ENCODE measurements around the gene GPC5. TPM values are rescaled to one million over a fixed set of nuclear protein-coding genes. Genes with fewer than 3 reads are reported as not detected.

GPC5 gene
- total RNA-seq, 1 experiment from 2014 or later: 0.26 TPM

DNA sequence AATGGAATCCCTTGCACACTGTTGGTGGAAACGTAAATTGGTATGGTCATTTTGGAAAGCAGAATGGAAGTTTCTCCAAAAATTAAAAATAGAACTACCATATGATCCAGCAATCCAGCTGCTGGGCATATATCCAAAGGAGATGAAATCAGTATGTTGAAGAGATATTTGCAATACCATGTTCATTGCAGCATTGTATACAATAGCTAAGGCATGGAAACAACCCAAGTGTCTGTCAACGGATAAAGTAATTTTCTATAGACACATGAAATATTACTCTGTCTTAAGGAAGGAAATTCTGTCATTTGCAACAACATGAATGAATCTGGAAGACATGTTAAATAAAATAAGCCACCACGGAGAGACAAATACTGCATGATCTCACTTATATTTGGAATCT, 124.7 kb downstream of the GPC5 start:
- Histone ChIP-seq H3K27ac (ENCODE audit: low read length) (no peak overlapping the region), H3K27me3 (ENCODE audit: control insufficient read depth, insufficient read depth, low read length) (no peaks in the 10 kb centered on the region), H3K9me3 (ENCODE audit: control insufficient read depth, insufficient read depth, low read depth, low read length) (no peaks in the 10 kb centered on the region), H3K36me3 (ENCODE audit: control insufficient read depth, insufficient read depth, low read length) (no peaks in the 10 kb centered on the region), H3K4me3 (ENCODE audit: low read depth in 2 of 2, low read length in 2 of 2) (no peak overlapping the region), H3K4me1 (ENCODE audit: control insufficient read depth, insufficient read depth, low read length) (no peaks in the 10 kb centered on the region)
- ChIA-PET CTCF (no interaction called here), POLR2A (no interaction called here)
- TF ChIP-seq CTCF (IDR thresholded peaks at IDR 0.05): no peak
- TF ChIP-seq TCF7L2 (IDR thresholded peaks at IDR 0.05; ENCODE audit: low read depth, low read length): no peak
- no peak for TF ChIP-seq SIN3A (IDR thresholded peaks at IDR 0.05; ENCODE audit: borderline replicate concordance, insufficient read depth, low read depth, low read length)
- TF ChIP-seq, protein P1, sequence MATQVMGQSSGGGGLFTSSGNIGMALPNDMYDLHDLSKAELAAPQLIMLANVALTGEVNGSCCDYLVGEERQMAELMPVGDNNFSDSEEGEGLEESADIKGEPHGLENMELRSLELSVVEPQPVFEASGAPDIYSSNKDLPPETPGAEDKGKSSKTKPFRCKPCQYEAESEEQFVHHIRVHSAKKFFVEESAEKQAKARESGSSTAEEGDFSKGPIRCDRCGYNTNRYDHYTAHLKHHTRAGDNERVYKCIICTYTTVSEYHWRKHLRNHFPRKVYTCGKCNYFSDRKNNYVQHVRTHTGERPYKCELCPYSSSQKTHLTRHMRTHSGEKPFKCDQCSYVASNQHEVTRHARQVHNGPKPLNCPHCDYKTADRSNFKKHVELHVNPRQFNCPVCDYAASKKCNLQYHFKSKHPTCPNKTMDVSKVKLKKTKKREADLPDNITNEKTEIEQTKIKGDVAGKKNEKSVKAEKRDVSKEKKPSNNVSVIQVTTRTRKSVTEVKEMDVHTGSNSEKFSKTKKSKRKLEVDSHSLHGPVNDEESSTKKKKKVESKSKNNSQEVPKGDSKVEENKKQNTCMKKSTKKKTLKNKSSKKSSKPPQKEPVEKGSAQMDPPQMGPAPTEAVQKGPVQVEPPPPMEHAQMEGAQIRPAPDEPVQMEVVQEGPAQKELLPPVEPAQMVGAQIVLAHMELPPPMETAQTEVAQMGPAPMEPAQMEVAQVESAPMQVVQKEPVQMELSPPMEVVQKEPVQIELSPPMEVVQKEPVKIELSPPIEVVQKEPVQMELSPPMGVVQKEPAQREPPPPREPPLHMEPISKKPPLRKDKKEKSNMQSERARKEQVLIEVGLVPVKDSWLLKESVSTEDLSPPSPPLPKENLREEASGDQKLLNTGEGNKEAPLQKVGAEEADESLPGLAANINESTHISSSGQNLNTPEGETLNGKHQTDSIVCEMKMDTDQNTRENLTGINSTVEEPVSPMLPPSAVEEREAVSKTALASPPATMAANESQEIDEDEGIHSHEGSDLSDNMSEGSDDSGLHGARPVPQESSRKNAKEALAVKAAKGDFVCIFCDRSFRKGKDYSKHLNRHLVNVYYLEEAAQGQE (IDR thresholded peaks at IDR 0.05; ENCODE audit: insufficient read depth in 1 of 2, low read depth in 2 of 2, low read length in 1 of 2): no peak
- no peak for TF ChIP-seq POLR2AphosphoS5 (IDR thresholded peaks at IDR 0.05; ENCODE audit: low read depth, low read length)
- ATAC-seq: no peak
- in situ Hi-C loops (cut with HindIII; ENCODE audit: low pct_unique_long_range_greater_than_20kb, low sequenced_read_pairs) (no loop called here), intact Hi-C loops (cut with micrococcal nuclease; ENCODE audit: unreplicated experiment) (no loop called here)
- DNase-seq (ENCODE audit: low read depth, low spot score): no peak
- no TSS peak for BruUV-seq (replicated peaks)

- intact Hi-C loops (cut with micrococcal nuclease; ENCODE audit: unreplicated experiment) (no loop called here), in situ Hi-C loops (cut with HindIII; ENCODE audit: low pct_unique_long_range_greater_than_20kb, low sequenced_read_pairs) (no loop called here)
- no TSS peak for BruUV-seq (replicated peaks)
- no peak overlapping the region for H3K4me3 ChIP-seq (ENCODE audit: low read depth in 2 of 2, low read length in 2 of 2)
- no peaks in the 10 kb centered on the region for H3K4me1 ChIP-seq (ENCODE audit: control insufficient read depth, insufficient read depth, low read length)
- POLR2A ChIA-PET: no interaction called here
- no peak for DNase-seq (ENCODE audit: low read depth, low spot score)
- CTCF ChIA-PET: no interaction called here
- no peaks in the 10 kb centered on the region for H3K9me3 ChIP-seq (ENCODE audit: control insufficient read depth, insufficient read depth, low read depth, low read length)
- ATAC-seq: no peak
- H3K36me3 ChIP-seq (ENCODE audit: control insufficient read depth, insufficient read depth, low read length): no peaks in the 10 kb centered on the region
- H3K27ac ChIP-seq (ENCODE audit: low read length): no peak overlapping the region
- no peaks in the 10 kb centered on the region for H3K27me3 ChIP-seq (ENCODE audit: control insufficient read depth, insufficient read depth, low read length)
- no peak for TF ChIP-seq CTCF (IDR thresholded peaks at IDR 0.05)
- TF ChIP-seq, protein P1 (IDR thresholded peaks at IDR 0.05; ENCODE audit: insufficient read depth in 1 of 2, low read depth in 2 of 2, low read length in 1 of 2): no peak
These were observed 128.2 kb downstream of the GPC5 start for GRCh38 chr13:91526543-91527033.
